SK-N-SH treated with all-trans-retinoic acid at 6 μM for 48 hours (cell line): ENCODE measurements around the gene ATP5MC2.

ENCODE experiments used
- ATAC-seq: fragments of 200-7000 bp; cut with Tn5 transposase; 3 replicates; pipeline ENCODE4 v1.9.1; 2020; ENCODE audit warnings: mild to moderate bottlenecking, moderate library complexity
- ARNTL ChIP-seq: fragments of 450-650 bp; formaldehyde crosslinking; IDR thresholded peaks from 2 replicates; pipeline ENCODE4 v1.5.0; 2020; ENCODE audit warnings: low read depth, mild to moderate bottlenecking, moderate library complexity, borderline replicate concordance
- CREB5 ChIP-seq: fragments of 250-450 bp; sonication (Bioruptor Pico); IDR thresholded peaks from 2 replicates; pipeline ENCODE4 v1.5.1; 2020; ENCODE audit warnings: low read depth, mild to moderate bottlenecking, moderate library complexity
- CSDC2 ChIP-seq: fragments of 250-450 bp; sonication (Bioruptor Pico); IDR thresholded peaks from 2 replicates; pipeline ENCODE4 v1.5.0; 2020; ENCODE audit warnings: mild to moderate bottlenecking, moderate library complexity
- CSRNP3 ChIP-seq: fragments of 250-450 bp; sonication (Bioruptor Pico); IDR thresholded peaks from 2 replicates; pipeline ENCODE4 v1.5.1; 2021; ENCODE audit warnings: mild to moderate bottlenecking, moderate library complexity
- ESRRG ChIP-seq: fragments of 250-450 bp; sonication (Bioruptor Pico); IDR thresholded peaks from 2 replicates; pipeline ENCODE4 v1.6.1; 2021; ENCODE audit warnings: mild to moderate bottlenecking
- GLIS3 ChIP-seq: fragments of 250-450 bp; sonication (Bioruptor Pico); IDR thresholded peaks from 2 replicates; pipeline ENCODE4 v1.5.0; 2020; ENCODE audit warnings: mild to moderate bottlenecking, moderate library complexity
- ISL1 ChIP-seq: fragments of 250-450 bp; sonication (Bioruptor Pico); IDR thresholded peaks from 2 replicates; pipeline ENCODE4 v2.1.2; 2022; ENCODE audit warnings: mild to moderate bottlenecking, moderate library complexity
- OSR1 ChIP-seq: fragments of 250-450 bp; sonication (Bioruptor Pico); IDR thresholded peaks from 2 replicates; pipeline ENCODE4 v1.8.0; 2022; ENCODE audit warnings: moderate library complexity, mild to moderate bottlenecking, inconsistent platforms
- PATZ1 ChIP-seq: fragments of 250-450 bp; sonication (Bioruptor Pico); IDR thresholded peaks from 2 replicates; pipeline ENCODE4 v1.8.0; 2020; ENCODE audit warnings: mild to moderate bottlenecking, moderate library complexity, borderline replicate concordance
- POU6F1 ChIP-seq: fragments of 250-450 bp; sonication (Bioruptor Pico); IDR thresholded peaks from 2 replicates; pipeline ENCODE4 v1.8.0; 2021; ENCODE audit warnings: low read depth, mild to moderate bottlenecking, moderate library complexity, borderline replicate concordance
- PPARA ChIP-seq: fragments of 250-450 bp; sonication (Bioruptor Pico); IDR thresholded peaks from 2 replicates; pipeline ENCODE4 v1.5.0; 2020; ENCODE audit warnings: mild to moderate bottlenecking, borderline replicate concordance
- RARB ChIP-seq: fragments of 250-450 bp; sonication (Bioruptor Pico); IDR thresholded peaks from 2 replicates; pipeline ENCODE4 v1.8.0; 2021; ENCODE audit warnings: mild to moderate bottlenecking, moderate library complexity
- SNAI2 ChIP-seq: fragments of 250-450 bp; sonication (Bioruptor Pico); IDR thresholded peaks from 2 replicates; pipeline ENCODE4 v1.5.0; 2020; ENCODE audit warnings: mild to moderate bottlenecking, moderate library complexity
- TCF4 ChIP-seq: fragments of 250-450 bp; sonication (Bioruptor Pico); IDR thresholded peaks from 2 replicates; pipeline ENCODE4 v1.8.0; 2021; ENCODE audit warnings: mild to moderate bottlenecking, moderate library complexity, borderline replicate concordance
- ZC3H10 ChIP-seq: fragments of 250-450 bp; sonication (Bioruptor Pico); IDR thresholded peaks from 2 replicates; pipeline ENCODE4 v1.5.1; 2021; ENCODE audit warnings: mild to moderate bottlenecking, moderate library complexity
- ZFP3 ChIP-seq: fragments of 250-450 bp; sonication (Bioruptor Pico); IDR thresholded peaks from 2 replicates; pipeline ENCODE4 v1.5.0; 2020; ENCODE audit warnings: mild to moderate bottlenecking, moderate library complexity
- ZFP30 ChIP-seq: fragments of 450-650 bp; formaldehyde crosslinking; IDR thresholded peaks from 2 replicates; pipeline ENCODE4 v1.5.0; 2022; ENCODE audit warnings: mild to moderate bottlenecking, moderate library complexity
- ZNF565 ChIP-seq: fragments of 450-650 bp; formaldehyde crosslinking; conservative IDR thresholded peaks from 2 replicates; pipeline ENCODE4 v1.5.0; 2020; ENCODE audit warnings: low read depth, mild to moderate bottlenecking, moderate library complexity
- ZNF70 ChIP-seq: fragments of 450-650 bp; formaldehyde crosslinking; IDR thresholded peaks from 2 replicates; pipeline ENCODE4 v1.5.0; 2020; ENCODE audit warnings: mild to moderate bottlenecking, moderate library complexity
- ZNF8 ChIP-seq: fragments of 450-650 bp; formaldehyde crosslinking; IDR thresholded peaks from 2 replicates; pipeline ENCODE4 v1.5.0; 2020; ENCODE audit warnings: mild to moderate bottlenecking, moderate library complexity

ATP5MC2 gene

GRCh38 chr12:53643232-53643979 lies 32.5 kb downstream of the ATP5MC2 start:
- ATAC-seq = no peak
- no peak for TF ChIP-seq ZNF8 (CRISPR knock-in tag)
- TF ChIP-seq PATZ1 (CRISPR knock-in tag) = no peak
- TF ChIP-seq ZFP30 (CRISPR knock-in tag) = no peak
- no peak for TF ChIP-seq ZFP3 (CRISPR knock-in tag)
- no peak for TF ChIP-seq ZNF565 (CRISPR knock-in tag)
- TF ChIP-seq ZC3H10 (CRISPR knock-in tag) = no peak
- no peak for TF ChIP-seq OSR1 (CRISPR knock-in tag)
- TF ChIP-seq TCF4 = no peak
- no peak for TF ChIP-seq SNAI2 (CRISPR knock-in tag)
- TF ChIP-seq ZNF70 (CRISPR knock-in tag) = no peak
- no peak for TF ChIP-seq PPARA
- TF ChIP-seq CREB5 (CRISPR knock-in tag) = no peak
- TF ChIP-seq ESRRG (CRISPR knock-in tag) = no peak
- TF ChIP-seq CSRNP3 = no peak
- TF ChIP-seq POU6F1 (CRISPR knock-in tag) = no peak
- TF ChIP-seq GLIS3 (CRISPR knock-in tag) = no peak
- no peak for TF ChIP-seq RARB (CRISPR knock-in tag)
- no peak for TF ChIP-seq CSDC2 (CRISPR knock-in tag)
- TF ChIP-seq ARNTL = no peak

- no peak for ATAC-seq
- TF ChIP-seq RARB (CRISPR knock-in tag) = no peak
- TF ChIP-seq ZNF70 (CRISPR knock-in tag) = no peak
- no peak for TF ChIP-seq OSR1 (CRISPR knock-in tag)
- TF ChIP-seq ISL1 (CRISPR knock-in tag) = no peak
- no peak for TF ChIP-seq SNAI2 (CRISPR knock-in tag)
- TF ChIP-seq CSDC2 (CRISPR knock-in tag) = no peak
- no peak for TF ChIP-seq ZFP3 (CRISPR knock-in tag)
- no peak for TF ChIP-seq ZNF565 (CRISPR knock-in tag)
- TF ChIP-seq ZNF8 (CRISPR knock-in tag) = no peak
- no peak for TF ChIP-seq POU6F1 (CRISPR knock-in tag)
- TF ChIP-seq CREB5 (CRISPR knock-in tag) = no peak
- TF ChIP-seq ESRRG (CRISPR knock-in tag) = no peak
- no peak for TF ChIP-seq GLIS3 (CRISPR knock-in tag)
- TF ChIP-seq ARNTL = no peak
- no peak for TF ChIP-seq CSRNP3
Observed at GRCh38 chr12:53638057-53638456, 37.8 kb downstream of the ATP5MC2 start.
